ENCODE data around the gene PDSS2.

GRCh38 chr6:107237992-107238660 is 221.2 kb downstream of the PDSS2 start:
- TF ChIP-seq, protein P1, sequence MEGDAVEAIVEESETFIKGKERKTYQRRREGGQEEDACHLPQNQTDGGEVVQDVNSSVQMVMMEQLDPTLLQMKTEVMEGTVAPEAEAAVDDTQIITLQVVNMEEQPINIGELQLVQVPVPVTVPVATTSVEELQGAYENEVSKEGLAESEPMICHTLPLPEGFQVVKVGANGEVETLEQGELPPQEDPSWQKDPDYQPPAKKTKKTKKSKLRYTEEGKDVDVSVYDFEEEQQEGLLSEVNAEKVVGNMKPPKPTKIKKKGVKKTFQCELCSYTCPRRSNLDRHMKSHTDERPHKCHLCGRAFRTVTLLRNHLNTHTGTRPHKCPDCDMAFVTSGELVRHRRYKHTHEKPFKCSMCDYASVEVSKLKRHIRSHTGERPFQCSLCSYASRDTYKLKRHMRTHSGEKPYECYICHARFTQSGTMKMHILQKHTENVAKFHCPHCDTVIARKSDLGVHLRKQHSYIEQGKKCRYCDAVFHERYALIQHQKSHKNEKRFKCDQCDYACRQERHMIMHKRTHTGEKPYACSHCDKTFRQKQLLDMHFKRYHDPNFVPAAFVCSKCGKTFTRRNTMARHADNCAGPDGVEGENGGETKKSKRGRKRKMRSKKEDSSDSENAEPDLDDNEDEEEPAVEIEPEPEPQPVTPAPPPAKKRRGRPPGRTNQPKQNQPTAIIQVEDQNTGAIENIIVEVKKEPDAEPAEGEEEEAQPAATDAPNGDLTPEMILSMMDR (conservative IDR thresholded peaks at IDR 0.05; ENCODE audit: low read depth, low read length), result no peak
- no peak for TF ChIP-seq EZH2 (IDR thresholded peaks at IDR 0.05; ENCODE audit: borderline replicate concordance, low read depth, low read length, poor library complexity, severe bottlenecking)
